NCI-H524 treated with DMSO at 0.1 percent for 48 hours (cell line): ENCODE data around the gene CSNK1G2.

Experiments used
- DNase-seq: peaks from one replicate; lab custom pipeline; 2025; lab: John Stamatoyannopoulos, UW

CSNK1G2 gene

DNA sequence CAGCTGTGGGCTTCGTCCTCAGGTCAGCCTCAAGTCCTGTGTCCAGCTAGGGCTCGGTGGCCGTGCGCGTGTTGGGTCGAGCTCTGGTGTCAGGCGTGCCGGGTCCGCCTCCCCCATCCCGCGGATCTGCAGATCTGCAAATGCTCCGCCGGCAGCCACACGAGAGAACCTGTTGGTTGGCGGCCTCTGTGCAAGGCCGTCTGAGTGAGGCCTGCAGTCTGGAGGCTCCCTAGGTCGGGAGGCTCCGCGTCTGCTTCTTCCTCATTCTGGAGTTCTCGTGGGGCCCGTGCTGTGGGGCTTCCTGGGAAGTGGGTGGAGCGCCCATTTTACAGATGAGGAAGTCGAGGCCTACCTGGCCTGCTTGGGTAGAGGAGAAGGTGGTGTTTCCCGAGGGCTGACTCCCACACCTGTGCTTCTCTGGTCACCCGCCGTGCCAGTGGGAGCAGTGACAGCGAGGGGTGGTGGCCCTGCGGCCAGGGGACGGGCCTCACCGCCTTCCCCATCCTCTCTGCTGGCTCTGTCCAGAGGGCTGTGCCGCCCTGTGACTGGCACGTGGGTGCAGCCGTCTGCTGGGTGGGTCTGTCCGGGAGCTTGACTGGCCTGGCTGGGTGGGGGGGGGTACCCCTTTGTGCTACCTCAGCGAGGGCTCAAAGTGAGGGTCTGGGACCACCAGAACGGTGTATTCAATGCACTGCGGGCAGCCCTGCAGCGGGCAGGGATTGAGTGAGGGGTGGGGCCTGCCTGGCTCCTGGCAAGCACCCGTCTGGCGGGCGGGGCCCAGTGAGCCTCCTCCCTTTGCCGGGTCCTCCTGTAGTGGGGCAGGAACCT lies 3.3 kb downstream of the CSNK1G2 start:
- DNase-seq: no peak

GRCh38 chr19:1944916-1945561 lies 4.1 kb downstream of the CSNK1G2 start:
- DNase-seq: no peak

- no peak for DNase-seq
Measured at GRCh38 chr19:1945899-1946298, 4.9 kb downstream of the CSNK1G2 start.

DNA sequence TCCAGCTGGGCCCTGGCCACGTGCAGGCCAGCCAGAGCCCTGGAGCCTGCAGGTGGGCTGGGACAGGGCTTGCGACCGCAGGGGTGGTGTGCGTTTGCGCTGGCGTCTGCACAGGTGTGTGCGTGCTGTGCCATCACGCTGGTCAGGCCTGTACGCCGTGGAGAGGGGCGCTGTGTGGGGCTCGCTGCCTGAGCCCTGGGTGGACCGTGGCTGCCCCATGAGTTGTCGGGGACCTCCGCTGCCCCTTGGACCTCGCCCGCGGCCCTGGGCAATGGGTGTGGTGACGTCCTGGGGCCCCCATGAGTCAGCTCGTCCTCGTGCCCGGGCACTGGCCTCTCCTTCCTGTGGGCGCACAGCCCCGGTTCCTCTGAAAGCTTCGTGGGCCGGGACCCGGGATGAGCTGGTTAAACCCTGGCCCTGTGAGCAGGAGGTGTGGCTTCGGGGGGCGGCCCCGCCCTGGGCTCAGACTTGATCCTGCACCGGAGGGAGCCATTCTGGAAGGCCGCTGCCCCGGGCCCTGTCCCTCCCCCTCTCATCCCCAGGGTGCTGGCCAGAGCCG lies 6.8 kb downstream of the CSNK1G2 start:
- no peak for DNase-seq

DNA sequence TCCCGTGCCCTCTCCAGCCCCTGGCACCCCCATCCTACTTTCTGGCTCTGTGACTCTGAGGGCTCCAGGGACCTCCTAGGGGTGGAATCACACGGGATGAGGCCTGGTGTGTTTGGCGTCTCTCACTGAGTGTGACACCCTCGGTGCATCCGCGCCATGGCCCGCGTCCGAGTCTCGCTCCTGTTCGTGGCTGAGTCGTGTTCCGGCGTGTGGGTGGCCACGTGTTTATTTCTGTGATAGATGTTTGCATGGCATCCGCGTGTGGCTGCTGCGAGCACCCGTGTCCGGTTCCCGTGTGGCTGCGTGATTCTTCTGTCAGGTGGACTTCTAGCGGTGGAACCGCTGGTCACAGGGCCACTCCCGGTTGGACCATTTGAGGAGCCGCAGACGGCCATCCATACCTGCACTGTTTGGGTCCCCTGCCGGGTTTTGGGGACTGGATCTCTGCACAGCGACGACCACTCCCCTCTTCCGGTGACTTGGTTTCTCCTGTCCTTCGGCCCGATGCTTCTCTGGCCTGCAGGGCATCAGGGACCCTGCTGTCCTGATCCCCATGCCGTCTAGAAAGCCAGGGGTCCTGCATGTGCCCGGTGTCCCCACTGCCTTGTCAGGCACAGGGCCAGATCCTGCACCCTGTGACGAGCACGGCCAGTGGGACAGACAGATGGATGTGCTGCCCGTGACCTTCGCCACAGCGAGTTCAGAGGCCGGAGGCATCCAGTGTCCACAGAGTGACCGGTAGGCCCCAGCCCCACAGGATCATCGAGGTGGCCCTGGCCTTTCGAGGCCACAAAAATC lies 8.5 kb downstream of the CSNK1G2 start:
- no peak for DNase-seq

- DNase-seq: no peak
Measured at GRCh38 chr19:1950640-1951039, 9.7 kb downstream of the CSNK1G2 start.

GRCh38 chr19:1952635-1953034 lies 11.7 kb downstream of the CSNK1G2 start:
- no peak for DNase-seq

- no peak for DNase-seq
Measured at GRCh38 chr19:1953037-1953436, 12.1 kb downstream of the CSNK1G2 start.

DNA sequence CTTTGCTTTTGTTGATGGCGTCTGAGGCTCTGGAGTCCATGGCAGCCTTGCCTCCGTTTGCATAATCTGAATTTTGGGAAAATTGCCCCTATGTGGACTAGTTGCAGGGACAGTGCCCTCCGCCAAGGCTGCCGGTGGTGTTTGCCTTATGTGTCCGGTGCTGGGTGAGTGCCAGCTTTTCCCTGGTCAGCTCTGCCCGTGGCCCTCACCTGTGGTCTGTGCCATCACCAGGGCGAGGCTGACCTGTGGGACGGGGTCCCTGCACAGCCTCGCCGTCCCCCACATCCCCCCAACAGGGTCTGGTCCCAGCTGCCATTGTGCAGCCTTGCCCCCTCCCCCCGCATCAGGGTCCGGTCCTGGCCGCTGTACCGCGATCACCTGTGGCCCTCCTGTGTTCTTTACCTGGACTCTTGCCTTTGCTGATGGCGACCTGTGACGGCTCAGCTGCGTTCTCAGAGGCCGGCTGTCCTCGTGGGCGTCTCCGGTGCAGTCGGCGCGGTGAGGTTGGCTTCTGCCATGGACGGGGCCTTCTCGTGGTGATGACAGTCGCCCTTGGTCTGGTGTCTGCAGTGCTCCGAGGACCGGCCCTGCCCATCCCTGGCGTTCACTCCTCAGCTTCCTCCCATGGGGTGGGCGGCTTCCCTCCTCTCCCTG lies 12.6 kb downstream of the CSNK1G2 start:
- DNase-seq: no peak

DNA sequence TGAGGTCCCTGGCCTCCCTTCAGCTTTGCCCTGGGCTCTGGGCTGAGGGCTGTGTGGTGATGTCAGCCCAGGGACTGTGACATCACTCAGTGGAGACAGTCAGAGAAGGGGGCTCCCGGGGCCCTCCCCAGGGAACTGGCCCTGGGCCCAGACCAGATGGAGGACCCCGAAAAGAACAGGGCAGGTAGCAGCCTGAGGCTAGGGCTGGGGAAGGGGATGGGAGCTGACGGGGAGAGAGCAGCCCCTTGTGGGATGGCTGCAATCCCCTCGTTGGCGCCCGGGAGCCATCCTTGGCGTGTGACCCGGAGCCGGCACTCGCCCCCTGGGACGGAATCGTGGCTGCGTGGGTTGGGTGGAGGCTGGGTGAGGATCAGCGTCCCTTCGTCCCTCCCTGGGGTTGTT lies 13.6 kb downstream of the CSNK1G2 start:
- DNase-seq: no peak

- DNase-seq: no peak
Measured at GRCh38 chr19:1955171-1956121, 14.5 kb downstream of the CSNK1G2 start.

DNA sequence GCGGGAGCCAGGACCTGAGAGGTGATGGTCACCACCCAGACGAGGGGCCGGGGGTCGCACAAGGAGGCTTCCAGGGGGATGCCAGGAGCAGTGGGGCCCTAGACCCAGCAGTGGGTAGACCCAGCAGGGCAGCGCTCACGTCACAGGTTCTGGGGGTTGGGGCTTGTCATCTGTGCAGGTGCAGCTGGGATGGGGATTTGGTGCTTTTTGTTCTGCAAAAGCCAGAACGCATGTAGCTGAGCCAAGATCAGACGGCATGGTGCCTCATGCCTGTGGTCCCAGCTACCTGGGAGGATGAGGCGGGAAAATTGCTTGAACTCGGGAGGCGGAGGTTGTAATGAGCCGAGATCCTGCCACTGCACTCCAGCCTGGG lies 15.1 kb downstream of the CSNK1G2 start:
- no peak for DNase-seq

DNA sequence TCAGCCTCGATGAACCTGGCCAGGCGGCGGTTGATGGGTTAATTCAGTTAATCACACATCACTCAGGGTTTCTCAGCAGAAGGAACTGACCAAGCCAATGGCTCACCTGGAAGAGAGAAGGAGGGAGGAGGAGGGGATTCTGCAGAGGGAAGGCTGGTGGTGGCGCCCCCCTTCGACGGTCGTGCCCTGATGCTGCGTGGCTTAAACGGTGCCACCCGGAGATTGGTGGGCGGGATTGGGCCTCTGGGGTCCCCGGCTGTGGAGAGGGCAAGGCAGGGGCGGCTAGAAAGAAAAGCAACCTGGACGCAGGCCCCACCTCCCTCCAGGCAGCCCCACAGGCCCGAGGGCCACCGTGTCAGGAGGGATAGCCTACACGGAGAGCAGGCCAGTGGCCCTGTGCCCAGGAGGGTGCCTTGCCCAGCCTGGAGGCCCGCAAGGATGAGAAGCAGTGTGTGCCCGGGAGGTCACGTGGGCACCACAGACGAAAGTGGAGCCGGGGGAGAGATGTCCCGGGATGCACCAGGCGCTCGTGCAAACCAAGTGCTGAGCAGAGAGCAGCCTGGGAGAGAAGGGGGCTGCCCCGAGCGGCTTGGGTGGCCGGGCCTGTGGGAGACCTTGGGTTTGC lies 16.0 kb downstream of the CSNK1G2 start:
- DNase-seq: no peak

GRCh38 chr19:1957562-1958248 lies 16.7 kb downstream of the CSNK1G2 start:
- no peak for DNase-seq

DNA sequence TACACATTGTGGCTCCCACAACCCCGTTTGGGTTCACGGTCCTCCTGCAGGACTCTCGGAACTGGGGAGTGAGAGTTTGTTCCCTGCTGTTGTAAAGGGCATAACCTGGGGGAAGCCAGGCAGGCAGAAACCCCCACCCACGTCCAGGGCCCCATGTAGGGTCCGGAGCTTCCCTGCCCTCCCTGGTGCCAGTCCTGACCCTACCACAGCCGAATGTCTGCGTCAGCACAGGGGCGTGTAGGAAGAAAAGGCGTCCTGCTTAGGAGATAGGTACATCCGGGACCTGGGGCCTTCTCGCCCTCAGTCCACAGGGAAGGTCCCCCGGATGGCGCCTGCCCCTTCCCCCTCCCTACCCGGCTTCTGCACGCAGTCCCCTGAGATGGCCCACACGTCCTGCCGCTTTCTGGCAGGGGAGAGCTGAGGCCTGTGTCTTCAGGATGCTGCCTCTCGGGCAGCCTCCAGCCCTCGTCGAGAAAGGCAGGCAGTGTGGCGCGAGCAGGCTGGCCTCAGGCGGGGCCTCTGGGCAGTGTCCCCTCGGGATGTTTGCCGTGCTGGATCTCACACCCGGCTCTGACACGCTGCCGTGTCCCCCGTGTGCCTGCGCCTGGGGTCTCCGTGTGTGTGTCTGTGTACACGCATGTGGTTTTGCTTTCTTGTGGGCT lies 19.1 kb downstream of the CSNK1G2 start:
- no peak for DNase-seq

GRCh38 chr19:1961000-1961883 lies 20.3 kb downstream of the CSNK1G2 start:
- no peak for DNase-seq

DNA sequence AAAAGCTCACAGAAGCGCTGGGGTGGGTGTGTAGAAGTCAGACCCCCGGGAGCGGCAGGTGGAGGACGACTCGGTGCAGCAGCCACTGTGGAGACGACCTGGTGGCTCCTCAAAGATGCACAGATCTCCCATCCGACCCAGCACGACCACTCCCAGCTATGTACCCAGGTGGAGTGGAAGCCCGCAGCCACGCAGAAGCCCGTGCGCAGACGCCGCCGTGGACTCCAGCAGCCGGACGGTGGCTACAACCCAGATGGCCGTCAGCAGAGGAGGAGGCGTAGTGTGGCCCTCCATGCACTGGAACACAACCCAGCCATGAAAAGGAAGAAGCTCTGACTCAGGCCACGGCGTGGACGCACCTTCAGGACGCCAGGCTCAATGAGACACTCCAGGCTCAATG lies 21.7 kb downstream of the CSNK1G2 start:
- DNase-seq: no peak

- DNase-seq: no peak
Measured at GRCh38 chr19:1967087-1967608, 26.2 kb downstream of the CSNK1G2 start.
